ENCODE results near the gene SLC11A2. TPM values are rescaled to one million over a fixed set of nuclear protein-coding genes. Genes with fewer than 3 reads are reported as not detected.

SLC11A2 gene
- total and polyA plus RNA-seq, 9 of the 15 experiments (the other 6 are each of a cell fraction or from before 2014, with no cell fraction given) = 21.1 to 54.0 (median 32.9) TPM

GRCh38 chr12:51025836-51026638, at the start of gene SLC11A2 (continued):
- TF ChIP-seq E2F8 (IDR thresholded peaks at IDR 0.05; ENCODE audit: low read depth, partially characterized antibody) (no peak), HMG20A (CRISPR knock-in tag; conservative IDR thresholded peaks at IDR 0.05) (no peak), DIDO1 (tag; IDR thresholded peaks at IDR 0.05; ENCODE audit: low read depth) (no peak), KDM5B (IDR thresholded peaks at IDR 0.05; ENCODE audit: insufficient replicate concordance, low read depth, low read length) (peak; percentile 72), ATF6 (CRISPR knock-in tag; IDR thresholded peaks at IDR 0.05) (no peak), ZNF511 (CRISPR knock-in tag; IDR thresholded peaks at IDR 0.05) (0 out of 2 replicates have a peak, but pooled peaks have one; percentile 50), RBM17 (IDR thresholded peaks at IDR 0.05; ENCODE audit: borderline replicate concordance, low read depth, low read length) (no peak), MAFF (IDR thresholded peaks at IDR 0.05; ENCODE audit: low read length) (no peak), REST (IDR thresholded peaks at IDR 0.05; ENCODE audit: borderline replicate concordance) (peak; percentile 32), REST (CRISPR knock-in tag; IDR thresholded peaks at IDR 0.05; ENCODE audit: low read depth) (peak; percentile 30; the same call in 1 of the 2 replicates), CSDE1 (IDR thresholded peaks at IDR 0.05) (no peak), NR1H2 (CRISPR knock-in tag; IDR thresholded peaks at IDR 0.05) (0 out of 2 replicates have a peak, but pooled peaks have one; percentile 45), TBL1XR1 (IDR thresholded peaks at IDR 0.05; ENCODE audit: low read length in 2 of 2) (no peak; a peak in 1 of 4 replicates)
